ENCODE data around the gene KSR1. TPM values are rescaled to one million over a fixed set of nuclear protein-coding genes. Genes with fewer than 3 reads are reported as not detected.

Gene KSR1
- total and polyA plus RNA-seq, 12 donors = 16.0 to 50.4 (median 38.5) TPM

DNA sequence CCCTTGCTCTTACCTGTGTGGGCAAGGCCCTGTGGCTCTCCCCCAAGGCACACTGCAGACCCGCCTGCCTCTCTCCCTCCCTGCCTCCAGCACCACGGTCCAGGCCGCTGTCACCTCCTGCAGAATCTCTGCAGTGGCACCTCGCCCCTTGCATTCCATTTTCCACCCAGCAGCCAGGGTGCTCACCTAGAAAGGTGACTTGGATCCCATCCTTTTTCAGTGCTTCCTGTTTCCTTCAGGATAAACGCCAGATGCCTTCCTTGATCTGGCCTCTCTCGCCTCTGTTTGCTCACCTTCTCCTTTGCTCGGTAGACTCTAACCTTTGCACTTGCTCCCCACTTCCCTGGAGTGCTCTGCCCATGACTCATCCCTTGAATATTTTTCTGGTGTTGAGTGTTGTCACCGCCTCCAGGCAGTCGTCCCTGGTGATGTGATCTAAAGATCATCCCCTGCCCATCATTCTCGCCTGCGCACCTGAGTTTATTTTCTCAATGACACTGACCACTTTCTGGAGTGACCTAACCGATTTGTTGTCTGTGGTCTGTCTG lies 95.5 kb downstream of the KSR1 start:
- TF ChIP-seq, protein P1, sequence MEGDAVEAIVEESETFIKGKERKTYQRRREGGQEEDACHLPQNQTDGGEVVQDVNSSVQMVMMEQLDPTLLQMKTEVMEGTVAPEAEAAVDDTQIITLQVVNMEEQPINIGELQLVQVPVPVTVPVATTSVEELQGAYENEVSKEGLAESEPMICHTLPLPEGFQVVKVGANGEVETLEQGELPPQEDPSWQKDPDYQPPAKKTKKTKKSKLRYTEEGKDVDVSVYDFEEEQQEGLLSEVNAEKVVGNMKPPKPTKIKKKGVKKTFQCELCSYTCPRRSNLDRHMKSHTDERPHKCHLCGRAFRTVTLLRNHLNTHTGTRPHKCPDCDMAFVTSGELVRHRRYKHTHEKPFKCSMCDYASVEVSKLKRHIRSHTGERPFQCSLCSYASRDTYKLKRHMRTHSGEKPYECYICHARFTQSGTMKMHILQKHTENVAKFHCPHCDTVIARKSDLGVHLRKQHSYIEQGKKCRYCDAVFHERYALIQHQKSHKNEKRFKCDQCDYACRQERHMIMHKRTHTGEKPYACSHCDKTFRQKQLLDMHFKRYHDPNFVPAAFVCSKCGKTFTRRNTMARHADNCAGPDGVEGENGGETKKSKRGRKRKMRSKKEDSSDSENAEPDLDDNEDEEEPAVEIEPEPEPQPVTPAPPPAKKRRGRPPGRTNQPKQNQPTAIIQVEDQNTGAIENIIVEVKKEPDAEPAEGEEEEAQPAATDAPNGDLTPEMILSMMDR (IDR thresholded peaks at IDR 0.05) = no peak
- no peak for TF ChIP-seq POLR2A (IDR thresholded peaks at IDR 0.05)
- Histone ChIP-seq H3K9me3 (replicated peaks in 1 of 3) (no peaks in the 10 kb centered on the region), H3K27me3 (no peaks in the 10 kb centered on the region), H3K4me1 (replicated peaks in 1 of 2) (peaks cover 9 to 35% of the 10 kb centered on the region in 2 donors), H3K27ac (no peak overlapping the region), H3K36me3 (replicated peaks in 1 of 2) (no peaks in the 10 kb centered on the region), H3K4me3 (no peak overlapping the region)
- WGBS, 4 donors = 86 to 88% (median 87%) methylated on average over 12 of the region's 12 CpGs
- intact Hi-C loops (cut with DNase I) = no loop called here
- DNase-seq = no peak

DNA sequence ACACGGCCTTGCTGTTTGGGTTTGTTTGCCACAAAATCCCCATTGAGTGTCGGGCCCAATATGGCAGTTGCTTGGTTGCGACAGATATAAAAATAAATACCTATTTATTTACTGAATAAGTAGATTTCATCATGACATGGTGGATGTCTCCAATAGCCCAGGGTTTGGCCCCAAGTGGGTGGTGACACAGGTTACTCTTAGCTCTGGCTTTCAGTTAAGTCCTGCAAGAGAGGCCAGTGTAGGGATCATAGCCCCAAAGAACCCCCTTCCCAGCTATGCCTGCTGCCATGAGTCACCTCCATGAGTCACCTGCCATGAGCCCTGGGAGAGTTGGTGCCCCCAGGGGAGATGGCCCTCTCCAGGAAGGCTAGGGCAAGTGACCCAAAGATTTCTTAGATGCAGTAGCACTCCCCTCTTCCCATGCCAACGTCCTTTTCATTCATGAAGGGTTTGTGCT lies 96.1 kb downstream of the KSR1 start:
- Histone ChIP-seq H3K27me3 (no peaks in the 10 kb centered on the region), H3K36me3 (replicated peaks in 1 of 2) (no peaks in the 10 kb centered on the region), H3K4me3 (no peak overlapping the region), H3K9me3 (replicated peaks in 1 of 3) (no peaks in the 10 kb centered on the region), H3K4me1 (replicated peaks in 1 of 2) (peaks cover 9 to 35% of the 10 kb centered on the region in 2 donors), H3K27ac (no peak overlapping the region)
- peak in 2 of 7 donors; percentile 47 to 73 for DNase-seq
- WGBS, 4 donors = 76 to 91% (median 87%) methylated on average over 4 of the region's 4 CpGs
- TF ChIP-seq, protein P1 (IDR thresholded peaks at IDR 0.05) = no peak
- no peak for TF ChIP-seq POLR2A (IDR thresholded peaks at IDR 0.05)
- intact Hi-C loops (cut with DNase I) = no loop called here

DNA sequence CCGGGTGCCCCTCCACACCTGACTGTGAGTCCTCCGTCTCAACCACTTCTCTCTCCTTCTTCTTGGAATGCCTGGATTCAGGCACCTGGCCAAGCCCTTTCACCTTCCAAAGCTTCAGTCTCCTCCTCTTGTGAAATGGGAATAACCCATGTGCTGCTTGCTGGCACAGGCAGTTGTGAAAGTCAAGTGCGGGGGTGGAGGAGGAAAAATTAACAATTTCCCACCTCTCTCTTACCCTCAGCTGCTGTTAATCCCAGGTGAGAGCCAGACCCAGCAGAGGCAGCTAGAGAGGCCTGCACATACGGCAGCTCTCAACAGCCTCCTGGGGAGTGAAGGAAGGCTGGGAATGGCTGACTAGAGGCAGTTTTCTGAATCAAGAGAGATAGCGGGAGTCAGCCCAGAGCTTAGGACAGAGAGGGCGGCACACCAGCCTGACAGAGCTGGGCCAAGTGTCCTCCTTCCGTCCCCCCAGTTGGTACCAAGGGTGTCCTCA lies 96.8 kb downstream of the KSR1 start:
- TF ChIP-seq, protein P1 (IDR thresholded peaks at IDR 0.05) = no peak
- TF ChIP-seq POLR2A (IDR thresholded peaks at IDR 0.05) = no peak
- no peaks in the 10 kb centered on the region for H3K9me3 ChIP-seq (replicated peaks in 1 of 3)
- H3K27ac ChIP-seq = no peak overlapping the region
- H3K4me1 ChIP-seq (replicated peaks in 1 of 2) = peaks cover 9 to 35% of the 10 kb centered on the region in 2 donors
- peak in 1 of 7 donors; percentile 38 for DNase-seq
- H3K4me3 ChIP-seq = no peak overlapping the region
- intact Hi-C loops (cut with DNase I) = no loop called here
- 83 to 90% (median 88%) methylated on average over 7 of the region's 7 CpGs for WGBS, 4 donors
- no peaks in the 10 kb centered on the region for H3K27me3 ChIP-seq
- H3K36me3 ChIP-seq (replicated peaks in 1 of 2) = no peaks in the 10 kb centered on the region

DNA sequence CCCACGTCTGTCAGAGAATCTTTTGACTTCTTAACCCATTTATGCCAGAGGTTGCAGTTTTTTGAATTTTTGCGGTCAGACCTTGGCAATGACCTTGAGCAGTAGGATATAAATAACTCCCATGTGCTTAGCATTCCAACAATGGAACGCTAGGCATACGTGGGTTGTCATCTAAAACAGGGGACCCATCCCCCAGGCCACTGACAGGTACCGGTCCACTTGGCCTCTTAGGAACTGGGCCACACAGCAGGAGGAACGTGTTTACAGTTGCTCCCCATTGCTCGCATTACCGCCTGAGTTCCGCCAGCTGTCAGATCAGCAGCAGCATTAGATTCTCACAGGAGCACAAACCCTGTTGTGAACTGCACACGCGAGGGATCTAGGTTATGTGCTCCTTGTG lies 97.9 kb downstream of the KSR1 start:
- intact Hi-C loops (cut with DNase I) = no loop called here

DNA sequence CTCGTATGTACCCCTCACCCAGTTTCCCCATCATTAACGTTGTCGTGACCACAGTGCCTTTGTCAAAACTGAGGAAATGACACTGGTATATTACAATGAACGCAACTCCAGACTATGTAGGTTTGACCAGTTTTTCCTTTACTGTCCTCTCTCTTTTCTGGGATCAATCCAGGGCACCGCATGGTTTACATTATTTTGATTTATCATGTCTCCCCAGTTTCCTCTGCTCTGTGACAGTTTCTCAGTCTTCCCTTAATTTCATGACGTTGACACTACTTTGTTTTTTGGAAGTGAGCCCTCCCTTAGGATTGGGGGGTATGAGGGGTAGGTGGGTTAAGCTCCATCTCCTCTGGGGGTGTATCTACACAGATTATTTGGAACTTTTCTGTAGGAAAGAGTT lies 98.7 kb downstream of the KSR1 start:
- intact Hi-C loops (cut with DNase I) = no loop called here
- Histone ChIP-seq H3K27me3 (no peaks in the 10 kb centered on the region), H3K4me1 (replicated peaks in 1 of 2) (peaks cover 10 to 40% of the 10 kb centered on the region in 2 donors), H3K4me3 (no peak overlapping the region), H3K36me3 (replicated peaks in 1 of 2) (no peaks in the 10 kb centered on the region), H3K27ac (peak overlapping the region in 1 of 5 donors; percentile 5), H3K9me3 (replicated peaks in 1 of 3) (no peaks in the 10 kb centered on the region)
- TF ChIP-seq, protein P1 (IDR thresholded peaks at IDR 0.05) = no peak
- no peak for TF ChIP-seq POLR2A (IDR thresholded peaks at IDR 0.05)
- 76 to 85% (median 80%) methylated on average over 6 of the region's 6 CpGs for WGBS, 4 donors
- no peak for DNase-seq

More for the DNA sequence above, 97.9 kb downstream of the KSR1 start:
- WGBS, 4 donors = 59 to 69% (median 64%) methylated on average over 9 to 11 of the region's 11 CpGs
- Histone ChIP-seq H3K36me3 (replicated peaks in 1 of 2) (no peaks in the 10 kb centered on the region), H3K4me3 (no peak overlapping the region), H3K27ac (peak overlapping the region in 1 of 5 donors; percentile 18), H3K9me3 (replicated peaks in 1 of 3) (no peaks in the 10 kb centered on the region), H3K4me1 (replicated peaks in 1 of 2) (peaks cover 9 to 40% of the 10 kb centered on the region in 2 donors), H3K27me3 (no peaks in the 10 kb centered on the region)
- DNase-seq = peak in 1 of 7 donors; percentile 36
- no peak for TF ChIP-seq POLR2A (IDR thresholded peaks at IDR 0.05)
